ENCODE data around the gene PTBP3.
"Not testable (repeated sequence)": the region's sequence is repeated elsewhere in the genome, so short reads cannot be mapped to it uniquely, and the experiment has no call there.

The PTBP3 gene, protein sequence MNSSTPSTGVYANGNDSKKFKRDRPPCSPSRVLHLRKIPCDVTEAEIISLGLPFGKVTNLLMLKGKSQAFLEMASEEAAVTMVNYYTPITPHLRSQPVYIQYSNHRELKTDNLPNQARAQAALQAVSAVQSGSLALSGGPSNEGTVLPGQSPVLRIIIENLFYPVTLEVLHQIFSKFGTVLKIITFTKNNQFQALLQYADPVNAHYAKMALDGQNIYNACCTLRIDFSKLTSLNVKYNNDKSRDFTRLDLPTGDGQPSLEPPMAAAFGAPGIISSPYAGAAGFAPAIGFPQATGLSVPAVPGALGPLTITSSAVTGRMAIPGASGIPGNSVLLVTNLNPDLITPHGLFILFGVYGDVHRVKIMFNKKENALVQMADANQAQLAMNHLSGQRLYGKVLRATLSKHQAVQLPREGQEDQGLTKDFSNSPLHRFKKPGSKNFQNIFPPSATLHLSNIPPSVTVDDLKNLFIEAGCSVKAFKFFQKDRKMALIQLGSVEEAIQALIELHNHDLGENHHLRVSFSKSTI

DNA sequence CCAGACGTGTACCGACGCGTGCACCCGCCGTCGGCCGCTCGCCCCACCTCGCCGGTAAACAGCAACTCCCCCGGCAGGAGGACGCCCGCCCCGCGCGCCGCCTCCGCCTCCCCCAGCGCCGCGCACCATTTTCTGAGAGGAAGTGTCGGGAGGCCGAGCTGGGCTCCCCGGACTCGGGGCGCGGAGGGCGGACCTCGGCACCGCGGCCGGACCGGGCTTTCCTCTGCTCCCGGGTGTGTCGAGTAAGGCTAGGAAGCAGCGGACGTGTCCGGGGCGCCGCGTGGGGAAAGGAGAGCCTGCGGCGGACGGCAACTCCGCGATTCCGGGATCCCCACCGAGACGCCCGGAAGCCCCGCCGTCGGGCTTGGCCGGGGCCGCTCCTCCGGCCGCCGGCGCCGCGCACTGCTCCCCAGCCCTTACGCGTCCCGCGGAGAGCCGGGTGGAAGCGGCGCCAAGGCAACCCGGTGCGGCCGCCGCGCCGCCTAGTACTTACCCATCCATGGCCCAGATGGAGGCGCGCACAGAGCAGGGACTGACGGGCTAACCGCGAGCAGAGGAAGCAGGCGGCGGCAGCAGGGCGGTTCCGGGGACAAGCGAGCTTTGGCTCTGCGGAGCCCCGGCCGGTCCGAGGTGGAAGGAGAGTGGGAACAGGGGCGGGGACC lies at the start of gene PTBP3:
Gene PTBP3 (minus strand): TSS at position 643 of the 662 bp plus-strand sequence. CDS start 35,754 bp downstream, outside the sequence.
- peak; percentile 23 for DNase-seq

DNA sequence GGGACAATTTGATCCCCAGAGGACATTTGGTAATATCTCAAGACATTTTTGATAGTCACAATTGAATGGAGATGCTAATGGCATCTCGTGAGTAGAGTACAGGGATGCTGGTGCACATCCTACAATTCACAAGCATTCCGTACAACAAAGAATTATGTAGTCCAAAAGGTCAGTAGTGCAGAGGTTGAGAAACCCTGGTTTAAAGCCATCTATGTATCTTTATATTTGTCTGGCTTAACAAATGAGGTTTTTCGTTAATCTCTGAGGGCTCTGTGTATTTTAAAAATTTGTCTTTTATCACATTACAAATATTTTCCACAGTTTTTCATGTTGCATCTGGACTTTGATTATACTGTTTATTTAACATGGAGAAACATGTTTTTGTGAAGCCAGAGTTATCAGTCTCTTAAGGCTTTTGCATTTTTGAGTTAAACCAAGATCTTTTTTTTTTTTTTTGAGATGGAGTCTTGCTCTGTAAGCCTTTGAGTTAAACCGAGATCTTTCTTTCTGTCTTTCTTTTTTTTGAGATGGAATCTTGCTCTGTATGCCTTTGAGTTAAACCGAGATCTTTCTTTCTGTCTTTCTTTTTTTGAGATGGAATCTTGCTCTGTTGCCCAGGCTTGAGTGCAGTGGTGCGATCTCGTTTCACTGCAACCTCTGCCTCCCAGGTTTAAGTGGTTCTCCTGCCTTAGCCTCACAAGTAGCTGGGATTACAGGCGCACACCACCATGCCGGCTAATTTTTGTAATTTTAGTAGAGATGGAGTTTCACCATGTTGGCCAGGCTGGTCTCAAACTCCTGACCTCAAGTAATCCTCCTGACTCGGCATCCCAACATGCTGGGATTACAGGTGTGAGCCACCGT lies 49.3 kb upstream of the PTBP3 start:
- DNase-seq = no peak

DNA sequence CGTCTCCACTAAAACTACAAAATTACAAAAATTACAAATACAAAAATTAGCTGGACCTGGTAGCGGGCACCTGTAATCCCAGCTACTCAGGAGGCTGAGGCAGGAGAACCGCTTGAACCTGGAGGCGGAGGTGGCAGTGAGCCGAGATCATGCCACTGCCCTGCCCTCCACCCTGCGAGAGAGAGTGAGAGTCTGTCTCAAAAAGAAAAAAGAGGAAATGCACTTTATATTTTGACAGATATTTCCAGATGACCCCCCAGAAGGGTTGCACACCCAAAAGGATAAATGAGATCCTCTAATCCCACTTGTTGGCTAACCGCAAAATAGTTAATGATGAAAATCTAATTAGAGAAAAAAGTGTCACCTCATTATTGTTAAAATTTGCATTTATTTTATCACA lies 48.6 kb upstream of the PTBP3 start:
- DNase-seq = no peak

DNA sequence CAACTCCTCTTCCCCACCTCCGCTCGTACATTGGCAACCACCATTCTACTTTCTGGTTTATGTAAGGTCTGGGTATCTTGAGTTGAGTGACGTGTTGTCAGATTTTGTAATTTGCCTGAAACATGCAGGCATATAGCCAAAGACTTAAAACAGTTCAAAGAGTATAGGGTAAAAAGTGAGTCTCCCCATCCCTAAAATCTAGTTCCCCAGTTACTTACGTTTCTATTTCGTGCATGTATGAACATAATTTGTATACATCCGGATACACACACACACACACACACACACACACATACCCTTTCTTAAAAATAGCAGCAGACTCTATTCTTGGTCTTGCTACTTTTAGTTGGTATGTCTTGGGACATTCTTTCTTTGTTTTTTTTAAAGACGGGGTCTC lies 47.4 kb upstream of the PTBP3 start:
- no peak for DNase-seq

DNA sequence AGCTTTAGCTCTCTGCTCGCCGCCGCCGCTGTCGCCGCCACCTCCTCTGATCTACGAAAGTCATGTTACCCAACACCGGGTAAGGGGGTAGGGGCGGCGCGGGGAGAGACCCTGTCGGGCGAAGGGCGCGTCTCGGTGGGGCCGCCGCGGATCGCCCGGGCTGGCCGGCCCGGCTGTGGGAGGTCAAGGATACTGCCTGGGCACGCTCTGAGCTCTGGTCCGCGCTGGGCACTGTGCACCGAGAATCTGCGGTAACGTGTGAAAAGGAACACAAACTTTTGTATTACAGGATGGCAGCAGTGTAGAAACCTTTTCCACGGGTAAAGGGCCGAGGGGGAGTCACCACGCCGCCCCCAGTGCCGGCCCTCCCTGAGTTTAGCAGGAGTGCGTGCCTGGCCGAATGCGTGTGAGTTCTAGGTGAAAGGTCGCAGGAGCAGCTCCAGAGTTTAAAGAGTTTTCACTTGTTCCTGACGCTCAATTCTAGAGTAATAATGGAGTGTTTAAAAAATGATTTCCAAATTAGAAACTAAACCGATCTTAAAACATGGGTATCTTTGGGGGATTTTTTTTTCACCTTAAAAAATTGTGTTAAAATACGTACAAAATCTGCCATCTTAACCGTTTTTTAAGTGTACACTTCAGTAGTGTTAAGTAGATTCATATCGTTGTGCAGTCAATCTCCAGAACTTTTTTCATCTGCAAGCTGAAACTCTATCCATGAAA lies 46.8 kb upstream of the PTBP3 start, which contains the start of gene HSDL2:
Gene HSDL2 (plus strand): TSS at position 7 of the 723 bp plus-strand sequence. CDS start 56 bp downstream, at position 63.
- no peak for DNase-seq

DNA sequence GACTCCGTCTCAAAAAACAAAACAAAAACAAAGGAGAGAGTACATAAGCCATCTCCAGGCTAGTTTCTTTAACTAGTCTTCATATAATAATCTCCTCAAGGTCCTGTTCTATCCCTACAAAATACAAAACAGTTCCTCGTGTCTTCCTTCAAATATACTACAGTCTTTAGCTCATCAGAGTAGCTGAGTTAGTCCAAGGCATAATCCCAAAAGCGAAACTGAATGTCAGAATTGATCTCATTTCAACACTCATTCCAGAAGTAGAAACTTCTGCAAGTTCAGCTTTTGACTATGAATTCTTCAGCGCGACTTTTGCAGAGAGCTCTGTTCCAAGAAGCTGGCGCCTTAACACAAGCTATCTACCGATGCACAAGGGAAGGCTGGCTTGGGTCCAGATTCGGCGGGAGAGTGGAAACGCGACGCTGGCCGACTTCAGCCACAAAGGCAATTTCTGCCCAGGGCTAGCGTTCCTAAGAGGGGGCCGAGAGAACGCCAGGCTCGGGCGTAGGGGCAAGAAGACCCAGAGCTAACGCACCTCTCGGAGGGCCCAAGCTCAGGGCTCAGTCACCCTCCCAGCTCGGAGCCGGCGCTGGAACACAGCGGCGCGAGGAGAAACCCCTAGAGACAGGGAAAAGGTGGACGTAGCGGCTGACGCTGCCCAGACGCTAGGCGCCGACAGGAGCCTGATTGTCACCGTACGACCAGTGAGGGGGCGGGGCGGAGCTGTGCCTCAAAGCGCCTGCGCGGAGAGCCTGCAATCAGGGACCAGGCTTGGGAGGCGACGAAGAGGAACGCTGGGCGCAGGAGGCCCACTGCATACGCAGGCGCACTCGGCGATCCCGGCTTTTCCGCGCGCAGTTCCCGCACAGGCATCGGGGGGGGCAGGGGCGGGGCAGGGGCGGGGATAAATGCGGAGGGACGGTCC lies 46.0 kb upstream of the PTBP3 start:
- peak; percentile 93 for DNase-seq

DNA sequence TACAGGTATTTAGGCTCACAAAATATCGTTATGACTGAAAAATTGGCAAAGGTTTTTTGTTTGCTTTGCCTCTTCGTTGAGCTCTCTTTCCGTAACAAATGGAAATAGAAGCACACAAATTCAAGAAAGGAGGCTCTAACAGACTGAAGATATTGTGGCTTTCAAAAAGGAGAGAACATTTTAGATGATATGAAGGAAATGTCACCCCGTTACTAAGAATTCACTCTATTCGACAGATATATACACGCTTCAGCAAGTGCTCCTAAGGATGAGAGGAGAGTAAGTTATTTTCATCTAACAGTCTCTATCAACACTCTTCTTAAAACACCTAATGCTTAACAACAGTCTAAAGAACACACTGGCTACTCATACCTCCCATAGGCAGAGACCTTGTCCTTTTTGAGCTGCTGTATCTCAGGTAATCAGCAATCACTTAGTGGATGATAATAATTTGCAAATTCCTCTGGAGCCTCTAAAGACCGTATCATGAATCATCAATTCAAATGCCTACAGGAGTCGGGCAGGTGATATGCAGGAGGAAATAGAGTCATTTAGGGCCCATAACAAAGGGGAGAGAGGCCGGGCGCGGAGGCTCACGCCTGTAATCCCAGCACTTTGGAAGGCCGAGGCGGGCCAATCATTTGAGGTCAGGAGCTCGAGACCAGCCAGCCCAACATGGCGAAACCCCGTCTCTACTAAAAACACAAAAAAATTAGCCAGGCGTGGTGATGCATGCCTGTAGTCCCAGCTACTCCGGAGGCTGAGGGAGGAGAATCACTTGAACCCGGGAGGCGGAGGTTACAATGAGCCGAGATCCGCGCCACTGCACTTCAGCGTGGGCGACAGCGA lies 45.1 kb upstream of the PTBP3 start:
- DNase-seq = no peak

DNA sequence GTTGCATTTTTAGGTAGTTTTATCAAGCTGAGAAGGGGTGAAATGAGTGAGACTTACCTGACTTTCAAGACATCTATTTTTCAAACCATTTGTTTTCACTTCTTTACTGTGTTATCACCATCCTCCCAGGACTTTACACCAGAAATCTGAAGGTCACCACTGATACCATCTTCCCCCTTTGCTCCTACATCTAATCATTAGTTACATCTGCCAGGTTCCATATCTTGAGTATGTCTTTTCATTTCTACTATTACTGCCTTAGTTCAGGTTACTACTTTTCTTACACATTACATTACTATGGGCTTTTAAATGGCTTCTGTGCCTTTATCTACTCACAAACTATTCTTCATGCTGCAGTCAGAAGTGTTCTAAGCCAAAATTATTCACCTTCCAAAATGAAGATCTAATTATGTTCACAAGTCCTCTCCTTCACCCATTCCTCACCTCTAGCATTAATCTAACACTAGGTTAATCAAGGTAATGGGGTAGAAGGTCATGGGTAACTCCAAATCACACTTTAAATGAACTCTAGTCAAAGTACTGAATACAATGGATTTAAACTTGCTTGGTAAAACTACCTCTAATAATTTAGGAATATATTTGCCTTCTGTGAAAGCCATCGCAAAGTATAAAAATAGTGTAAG lies 44.4 kb upstream of the PTBP3 start:
- no peak for DNase-seq

DNA sequence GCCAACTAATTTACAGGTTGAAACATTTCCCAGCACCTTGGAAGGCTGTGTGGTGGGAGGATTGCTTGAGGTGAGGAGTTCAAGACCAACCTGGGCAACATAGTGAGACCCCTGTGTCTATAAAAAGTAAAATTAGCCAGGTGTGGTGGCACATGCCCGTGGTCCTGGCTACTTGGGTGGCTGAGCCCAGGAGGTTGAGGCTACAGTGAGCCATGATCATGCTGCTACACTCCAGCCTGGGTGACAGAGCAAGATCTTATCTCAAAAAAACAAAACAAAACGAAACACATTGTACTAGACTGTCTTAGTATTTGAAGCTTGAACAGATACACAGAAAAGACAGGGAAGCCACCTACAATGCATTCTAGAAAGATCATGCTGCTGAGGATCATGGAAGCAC lies 43.7 kb upstream of the PTBP3 start:
- DNase-seq = no peak

DNA sequence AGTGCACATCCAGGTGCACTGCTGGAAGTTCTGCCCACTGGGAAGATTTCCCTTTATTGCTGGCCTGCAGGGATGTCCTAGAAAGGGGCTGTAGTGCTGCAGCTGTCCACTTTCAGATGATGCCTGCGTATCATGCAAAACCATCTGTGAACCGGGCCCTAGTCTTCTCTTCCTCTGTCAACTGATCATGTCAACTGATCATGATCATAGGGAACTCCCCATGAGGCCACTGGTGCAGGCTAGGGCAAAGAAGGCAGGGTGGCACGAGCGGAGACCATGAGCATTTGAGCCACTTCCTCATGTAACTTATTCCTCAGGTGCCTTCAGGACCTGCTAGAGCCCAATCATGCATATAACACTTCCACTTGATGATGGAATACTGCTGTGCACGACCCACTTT lies 41.9 kb upstream of the PTBP3 start:
- DNase-seq = no peak

DNA sequence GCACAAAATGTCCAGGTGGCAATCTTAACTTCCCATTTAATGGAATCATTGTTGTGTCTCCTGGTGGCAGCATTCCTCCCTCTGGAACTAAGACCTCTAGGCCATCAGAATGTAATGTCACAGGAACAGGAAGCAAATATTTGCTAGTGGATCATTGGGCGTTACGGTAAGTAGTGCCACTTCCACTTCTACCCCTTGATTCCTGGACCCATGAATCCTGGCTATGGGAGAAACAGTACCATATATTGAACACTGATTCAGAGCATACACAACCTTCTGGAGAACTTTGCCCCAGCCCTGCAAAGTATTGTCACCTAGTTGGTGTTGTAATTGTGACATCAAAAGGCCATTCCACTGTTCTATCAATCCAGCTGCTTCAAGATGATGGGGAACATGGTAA lies 40.8 kb upstream of the PTBP3 start:
- not testable (repeated sequence) for DNase-seq

DNA sequence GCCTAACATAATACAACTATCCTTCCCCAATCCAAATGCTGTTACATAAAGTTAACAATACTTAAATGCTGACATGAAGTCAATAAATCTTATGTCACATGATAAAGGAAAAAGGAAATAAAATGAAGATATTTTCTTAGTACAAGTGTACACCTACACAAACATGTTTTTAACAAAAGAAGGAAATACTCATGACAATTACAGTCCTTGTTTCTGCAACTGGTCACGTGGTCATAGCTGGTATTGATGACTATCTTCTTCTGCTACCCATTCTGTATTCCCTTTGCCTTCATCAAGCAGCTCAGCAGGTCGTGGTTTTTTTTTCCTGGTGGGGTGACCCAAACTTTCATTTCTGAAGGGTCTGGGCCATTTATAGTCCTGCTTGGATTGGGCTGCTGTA lies 40.2 kb upstream of the PTBP3 start:
- DNase-seq = not testable (repeated sequence)

DNA sequence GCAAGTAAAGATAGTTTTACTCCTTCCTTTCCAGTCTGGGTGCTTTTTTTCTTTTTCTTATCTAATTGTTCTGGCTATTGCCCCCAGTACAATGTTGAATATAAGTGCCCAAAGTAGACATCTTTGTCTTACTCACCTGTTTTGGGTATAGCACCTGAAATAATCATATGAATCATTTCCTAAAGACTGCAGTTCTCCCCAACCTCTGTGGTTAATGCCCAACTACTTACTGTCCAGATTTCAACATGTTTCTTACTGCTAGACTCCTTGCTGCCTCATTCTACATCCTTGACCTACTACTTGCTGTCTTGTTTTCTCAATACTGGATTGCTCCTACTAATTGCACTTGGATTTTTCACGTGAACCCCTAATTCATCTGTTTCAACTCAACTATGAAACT lies 37.6 kb upstream of the PTBP3 start:
- no peak for DNase-seq

DNA sequence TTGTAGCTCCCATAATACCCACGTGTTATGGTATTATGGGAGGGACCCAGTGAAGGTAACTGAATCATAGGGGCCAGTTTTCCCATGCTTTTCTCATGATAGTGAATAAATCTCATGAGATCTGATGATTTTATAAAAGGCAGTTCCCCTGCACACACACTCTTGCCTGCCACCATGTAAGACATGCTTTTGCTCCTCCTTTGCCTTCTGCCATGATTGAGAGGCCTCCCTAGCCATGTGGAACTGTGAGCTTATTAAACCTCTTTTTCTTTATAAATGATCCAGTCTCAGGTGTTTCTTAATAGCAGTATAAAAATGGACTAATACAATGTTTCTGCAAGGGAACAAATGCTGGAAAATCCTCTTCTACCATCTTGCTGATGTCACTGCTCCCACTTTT lies 36.4 kb upstream of the PTBP3 start:
- DNase-seq = no peak

DNA sequence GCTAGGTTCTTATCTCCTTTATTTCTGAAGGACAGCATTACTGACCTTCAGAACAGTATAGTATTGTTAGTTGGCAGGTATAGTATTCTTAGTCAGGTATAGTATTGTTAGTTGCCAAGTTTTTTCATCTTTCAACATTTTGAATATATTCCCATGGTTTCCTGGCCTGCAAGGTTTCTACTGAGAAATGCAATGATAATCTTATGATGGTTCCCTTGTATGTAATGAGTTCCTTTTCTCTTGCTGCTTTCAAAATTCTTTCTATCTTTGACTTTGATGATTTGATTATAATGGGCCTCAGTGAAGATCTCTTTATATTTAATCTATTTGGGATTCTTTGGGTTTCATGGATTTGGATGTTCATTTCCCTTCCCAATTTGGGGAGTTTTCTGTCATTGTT lies 34.0 kb upstream of the PTBP3 start:
- no peak for DNase-seq

DNA sequence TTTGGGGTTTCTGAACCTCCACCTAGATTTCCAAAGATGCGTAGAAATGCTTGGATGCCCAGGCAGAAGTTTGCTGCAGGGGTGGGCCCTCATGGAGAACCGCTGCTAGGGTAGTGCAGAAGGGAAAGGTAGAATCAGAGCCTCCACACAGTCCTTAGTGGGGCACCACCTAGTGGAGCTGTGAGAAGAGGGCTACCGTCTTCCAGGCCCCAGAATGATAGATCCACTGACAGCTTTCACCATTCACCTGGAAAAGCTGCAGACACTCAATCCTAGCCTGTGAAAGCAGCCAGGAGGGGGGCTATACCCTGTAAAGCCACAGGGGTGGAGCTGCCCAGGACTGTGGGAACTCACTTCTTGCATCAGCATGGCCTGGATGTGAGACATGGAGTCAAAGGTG lies 33.2 kb upstream of the PTBP3 start:
- no peak for DNase-seq

DNA sequence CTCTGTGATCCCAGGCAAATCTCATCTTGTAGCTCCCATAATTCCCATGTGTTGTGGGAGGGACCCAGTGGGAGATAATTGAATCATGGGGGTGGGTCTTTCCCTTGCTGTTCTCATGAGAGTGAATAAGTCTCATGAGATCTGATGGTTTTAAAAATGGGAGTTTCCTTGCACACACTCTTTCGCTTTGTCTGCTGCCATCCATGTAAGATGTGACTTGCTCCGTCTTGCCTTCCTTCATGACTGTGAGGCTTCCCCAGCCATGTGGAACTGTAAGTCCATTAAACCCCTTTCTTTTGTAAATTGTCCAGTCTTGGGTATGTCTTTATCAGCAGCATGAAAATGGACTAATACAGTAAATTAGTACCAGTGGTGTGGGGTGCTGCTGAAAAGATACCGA lies 31.8 kb upstream of the PTBP3 start:
- DNase-seq = not testable (repeated sequence)

DNA sequence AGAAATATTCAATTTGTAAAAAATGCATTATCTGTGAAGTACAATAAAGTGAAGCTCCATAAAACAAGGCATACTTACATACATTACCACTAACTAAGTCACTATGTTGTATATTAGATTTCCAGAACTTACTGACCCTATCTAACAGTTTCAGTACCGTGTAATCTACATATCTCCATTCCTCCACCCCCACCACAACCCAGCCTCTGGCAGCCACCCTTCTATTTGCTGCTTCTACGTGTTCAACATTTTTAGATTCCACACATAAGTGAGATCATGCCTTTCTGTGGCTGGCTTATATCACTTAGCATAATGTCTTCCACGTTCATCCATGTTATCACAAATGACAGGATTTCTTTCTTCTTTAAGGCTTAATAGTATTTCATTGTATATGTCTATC lies 31.3 kb upstream of the PTBP3 start:
- no peak for DNase-seq

DNA sequence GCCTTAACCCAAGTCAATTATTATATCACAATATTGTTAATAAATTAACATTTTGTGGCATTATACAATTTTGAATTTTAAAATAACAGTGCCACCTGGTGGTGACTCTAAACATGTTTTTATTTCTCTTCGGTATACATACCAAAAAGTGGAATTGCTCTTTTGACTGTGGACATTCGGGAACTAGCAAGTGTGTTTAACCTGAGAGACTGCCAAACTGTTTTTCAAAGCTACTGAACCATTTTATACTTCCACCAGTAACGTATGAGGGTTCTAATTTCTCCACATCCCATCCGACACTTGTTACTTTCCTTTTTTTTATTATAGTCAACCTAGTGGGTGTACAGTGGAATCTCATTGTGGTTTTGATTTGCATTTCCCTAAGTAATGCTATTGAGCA lies 28.2 kb upstream of the PTBP3 start:
- peak; percentile 64 for DNase-seq

Data from NCI-H1694 (cell line).